GM19043 (cell line): ENCODE measurements around the gene WLS.
"Not testable (repeated sequence)": the region's sequence is repeated elsewhere in the genome, so short reads cannot be mapped to it uniquely, and the experiment has no call there.

Experiments
- ATAC-seq: cut with Tn5 transposase; IDR thresholded peaks from one replicate; pipeline ENCODE4 v1.9.1; 2021; ENCODE audit warnings: low read depth; ENCODE audit not compliant: unreplicated experiment

The WLS gene

GRCh38 chr1:68171795-68172194 lies 60.5 kb downstream of the WLS start:
- ATAC-seq = not testable (repeated sequence)

- ATAC-seq = no peak
Observed at GRCh38 chr1:68168545-68169171, 63.7 kb downstream of the WLS start.

GRCh38 chr1:68167211-68167610 lies 65.1 kb downstream of the WLS start:
- no peak for ATAC-seq

GRCh38 chr1:68166348-68166747 lies 66.0 kb downstream of the WLS start:
- no peak for ATAC-seq

GRCh38 chr1:68165665-68166064 lies 66.7 kb downstream of the WLS start:
- ATAC-seq = no peak

GRCh38 chr1:68164918-68165317 lies 67.4 kb downstream of the WLS start:
- ATAC-seq = no peak

GRCh38 chr1:68163220-68163619 lies 69.1 kb downstream of the WLS start:
- no peak for ATAC-seq

GRCh38 chr1:68162761-68163160 lies 69.6 kb downstream of the WLS start:
- no peak for ATAC-seq

GRCh38 chr1:68161672-68162071 lies 70.7 kb downstream of the WLS start:
- not testable (repeated sequence) for ATAC-seq

- ATAC-seq = peak; percentile 77
Observed at GRCh38 chr1:68160935-68161334, 71.4 kb downstream of the WLS start.

GRCh38 chr1:68160021-68160420 lies 72.3 kb downstream of the WLS start:
- no peak for ATAC-seq

GRCh38 chr1:68158837-68159236 lies 73.5 kb downstream of the WLS start:
- ATAC-seq = no peak

GRCh38 chr1:68157416-68157815 lies 74.9 kb downstream of the WLS start:
- ATAC-seq = no peak

GRCh38 chr1:68151690-68152089 lies 80.6 kb downstream of the WLS start:
- ATAC-seq = no peak

- no peak for ATAC-seq
Observed at GRCh38 chr1:68149907-68150306, 82.4 kb downstream of the WLS start.

GRCh38 chr1:68149110-68149798 lies 83.1 kb downstream of the WLS start:
- no peak for ATAC-seq

- ATAC-seq = no peak
Observed at GRCh38 chr1:68148631-68149030, 83.7 kb downstream of the WLS start.

- ATAC-seq = no peak
Observed at GRCh38 chr1:68147534-68148171, 84.7 kb downstream of the WLS start.

- ATAC-seq = no peak
Observed at GRCh38 chr1:68145418-68146126, 86.8 kb downstream of the WLS start.

GRCh38 chr1:68144856-68145255 lies 87.5 kb downstream of the WLS start:
- no peak for ATAC-seq

- no peak for ATAC-seq
Observed at GRCh38 chr1:68143633-68144032, 88.7 kb downstream of the WLS start.
